Measurements from ENCODE around the gene SLC22A2. TPM values are rescaled to one million over a fixed set of nuclear protein-coding genes. Genes with fewer than 3 reads are reported as not detected.

SLC22A2 gene
- total RNA-seq, 3 donors from 2014 or later (not counting 1 experiment from before 2014, with no cell fraction given), result not detected

- DNase-seq (no peak), ATAC-seq (no peak)
- no peak for TF ChIP-seq CTCF (IDR thresholded peaks at IDR 0.05)
- no peak overlapping the region for H3K27ac ChIP-seq (ENCODE audit: low read length)
- Mint-ChIP-seq H3K4me3 (no peak overlapping the region), H3K36me3 (no peaks in the 10 kb centered on the region), H3K9me3 (peaks cover 0 to 2% of the 10 kb centered on the region in 2 donors), H3K27ac (no peak overlapping the region), H3K4me1 (peaks cover 0 to 6% of the 10 kb centered on the region in 2 donors), H3K27me3 (ENCODE audit: low read depth in 2 of 2) (peaks cover 4 to 5% of the 10 kb centered on the region in 2 donors)
- WGBS (ENCODE audit: insufficient coverage), result 86% methylated on average over 3 of the region's 3 CpGs
- no peaks in the 10 kb centered on the region for H3K4me1 ChIP-seq (ENCODE audit: control insufficient read depth, insufficient read depth, low read length)
- H3K9me3 ChIP-seq (ENCODE audit: control insufficient read depth, insufficient read depth, low read length), result no peaks in the 10 kb centered on the region
- intact Hi-C loops (cut with micrococcal nuclease), result no loop called here
- H3K36me3 ChIP-seq (ENCODE audit: control insufficient read depth, insufficient read depth, low read length), result no peaks in the 10 kb centered on the region
- H3K27me3 ChIP-seq (ENCODE audit: control insufficient read depth, insufficient read depth, low read length), result no peaks in the 10 kb centered on the region
- no peak overlapping the region for H3K4me3 ChIP-seq (ENCODE audit: low read length)
Observed at GRCh38 chr6:160224639-160225237, 33.9 kb downstream of the SLC22A2 start.

GRCh38 chr6:160222491-160222890 lies 36.1 kb downstream of the SLC22A2 start:
- Mint-ChIP-seq H3K27me3 (ENCODE audit: low read depth in 2 of 2) (peaks cover 0 to 12% of the 10 kb centered on the region in 2 donors), H3K4me1 (peaks cover 0 to 6% of the 10 kb centered on the region in 2 donors), H3K9me3 (no peaks in the 10 kb centered on the region), H3K36me3 (no peaks in the 10 kb centered on the region), H3K27ac (no peak overlapping the region), H3K4me3 (no peak overlapping the region)
- peaks cover 6% of the 10 kb centered on the region for H3K27me3 ChIP-seq (ENCODE audit: control insufficient read depth, insufficient read depth, low read length)
- intact Hi-C loops (cut with micrococcal nuclease), result no loop called here
- no peaks in the 10 kb centered on the region for H3K9me3 ChIP-seq (ENCODE audit: control insufficient read depth, insufficient read depth, low read length)
- ATAC-seq, result no peak
- no peaks in the 10 kb centered on the region for H3K4me1 ChIP-seq (ENCODE audit: control insufficient read depth, insufficient read depth, low read length)
- no peak for TF ChIP-seq CTCF (IDR thresholded peaks at IDR 0.05)
- H3K4me3 ChIP-seq (ENCODE audit: low read length), result no peak overlapping the region
- H3K36me3 ChIP-seq (ENCODE audit: control insufficient read depth, insufficient read depth, low read length), result no peaks in the 10 kb centered on the region
- WGBS (ENCODE audit: insufficient coverage), result 76% methylated on average over 4 of the region's 4 CpGs
- no peak for DNase-seq
- H3K27ac ChIP-seq (ENCODE audit: low read length), result no peak overlapping the region

- no peaks in the 10 kb centered on the region for H3K9me3 Mint-ChIP-seq
- H3K4me3 ChIP-seq (ENCODE audit: low read length), result no peak overlapping the region
- no peak for TF ChIP-seq CTCF (IDR thresholded peaks at IDR 0.05)
- ATAC-seq (no peak), DNase-seq (no peak)
- intact Hi-C loops (cut with micrococcal nuclease), result no loop called here
- no peaks in the 10 kb centered on the region for H3K36me3 Mint-ChIP-seq
- no peak overlapping the region for H3K4me3 Mint-ChIP-seq
- WGBS (ENCODE audit: insufficient coverage), result 62% methylated on average over 1 of the region's 1 CpG
- no peaks in the 10 kb centered on the region for H3K36me3 ChIP-seq (ENCODE audit: control insufficient read depth, insufficient read depth, low read length)
- H3K9me3 ChIP-seq (ENCODE audit: control insufficient read depth, insufficient read depth, low read length), result no peaks in the 10 kb centered on the region
- peaks cover 0 to 17% of the 10 kb centered on the region in 2 donors for H3K27me3 Mint-ChIP-seq (ENCODE audit: low read depth in 2 of 2)
- no peak overlapping the region for H3K27ac Mint-ChIP-seq
- H3K27me3 ChIP-seq (ENCODE audit: control insufficient read depth, insufficient read depth, low read length), result peaks cover 6% of the 10 kb centered on the region
- H3K27ac ChIP-seq (ENCODE audit: low read length), result no peak overlapping the region
- H3K4me1 ChIP-seq (ENCODE audit: control insufficient read depth, insufficient read depth, low read length), result no peaks in the 10 kb centered on the region
- H3K4me1 Mint-ChIP-seq, result peaks cover 0 to 6% of the 10 kb centered on the region in 2 donors
Observed at GRCh38 chr6:160221918-160222317, 36.7 kb downstream of the SLC22A2 start.

- DNase-seq, result no peak
- Histone ChIP-seq H3K27ac (ENCODE audit: low read length) (no peak overlapping the region), H3K9me3 (ENCODE audit: control insufficient read depth, insufficient read depth, low read length) (no peaks in the 10 kb centered on the region), H3K4me3 (ENCODE audit: low read length) (no peak overlapping the region), H3K36me3 (ENCODE audit: control insufficient read depth, insufficient read depth, low read length) (no peaks in the 10 kb centered on the region), H3K4me1 (ENCODE audit: control insufficient read depth, insufficient read depth, low read length) (no peaks in the 10 kb centered on the region), H3K27me3 (ENCODE audit: control insufficient read depth, insufficient read depth, low read length) (peaks cover 6% of the 10 kb centered on the region)
- 14% methylated on average over 2 of the region's 3 CpGs for WGBS (ENCODE audit: insufficient coverage)
- Mint-ChIP-seq H3K9me3 (no peaks in the 10 kb centered on the region), H3K27ac (no peak overlapping the region), H3K4me1 (peaks cover 0 to 6% of the 10 kb centered on the region in 2 donors), H3K27me3 (ENCODE audit: low read depth in 2 of 2) (peaks cover 0 to 18% of the 10 kb centered on the region in 2 donors), H3K4me3 (no peak overlapping the region), H3K36me3 (no peaks in the 10 kb centered on the region)
- no peak for ATAC-seq
- TF ChIP-seq CTCF (IDR thresholded peaks at IDR 0.05), result no peak
- intact Hi-C loops (cut with micrococcal nuclease), result no loop called here
Observed at GRCh38 chr6:160221423-160221822, 37.2 kb downstream of the SLC22A2 start.
